Psoas muscle (tissue), 7 donors: ENCODE measurements around the gene CCR5AS.
"Not testable (repeated sequence)": the region's sequence is repeated elsewhere in the genome, so short reads cannot be mapped to it uniquely, and the experiment has no call there.

Experiments
- ATAC-seq, 4 donors: fragments of 200-7000 bp; cut with Tn5 transposase; one replicate each; pipeline ENCODE4 v1.9.1; 2020; ENCODE audit warnings: moderate library complexity in 3 of 4, mild to moderate bottlenecking in 2 of 4
- DNase-seq, 2 donors: peaks; one replicate each; pipeline ENCODE4 v3.0.0-alpha.2; 2020
- H3K27ac ChIP-seq: fragments of 200-600 bp; one replicate; pipeline ENCODE4 v1.8.0; 2022
- H3K27me3 ChIP-seq, 3 donors: fragments of 200-600 bp in 1 of 3; one replicate each; pipeline versions ENCODE4 v1.6.1 to v1.8.0; 2013 to 2022; ENCODE audit warnings: low read length in 2 of 3, mild to moderate bottlenecking in 2 of 3, moderate library complexity in 1 of 3; ENCODE audit not compliant: insufficient read depth in 3 of 3
- H3K36me3 ChIP-seq, 2 donors: fragments of 200-600 bp in 1 of 2; one replicate each; pipeline versions ENCODE4 v1.6.1 to v1.8.0; 2013 to 2022; ENCODE audit warnings: low read depth in 1 of 2, mild to moderate bottlenecking in 1 of 2, moderate library complexity in 1 of 2; ENCODE audit not compliant: insufficient read depth in 1 of 2
- H3K4me1 ChIP-seq: fragments of 200-600 bp; one replicate; pipeline ENCODE4 v1.8.0; 2022
- H3K4me3 ChIP-seq: fragments of 200-600 bp; one replicate; pipeline ENCODE4 v1.8.0; 2022; ENCODE audit warnings: mild to moderate bottlenecking
- H3K9me3 ChIP-seq: fragments of 200-600 bp; one replicate; pipeline ENCODE4 v1.8.0; 2022
- CTCF ChIP-seq: fragments of 200-600 bp; IDR thresholded peaks from one replicate; pipeline ENCODE4 v1.8.0; 2022; ENCODE audit warnings: antibody characterized with exemption
- WGBS, 3 donors: extraction: QIAGEN DNeasy Blood & Tissue Kit; methylation state at CpG; one replicate each; pipeline versions ENCODE4 v1.1.6 to v1.1.7; 2013; 5-methylcytosine and 5-hydroxymethylcytosine counted together
- intact Hi-C, 2 donors: fragments of 100-400 bp; cut with DNase I; formaldehyde crosslinking; loops; one replicate each; pipeline versions ENCODE4 v1.11.0 to v1.14.2; 2022
- donor health status: healthy with polysubstance abuse.
- donor health status: DM: no; HTN: no; CAD: no; lungs with moderate emphysema.
- donor health status: Bipolar disorder and iron deficiency.
- donor health status: healthy.
- donor health status: DM: yes; HTN: yes; CAD: no.
- donor health status: DM: no; HTN: no; CAD: no.
- donor health status: DM: yes; HTN: yes; CAD: no.

CCR5AS gene

GRCh38 chr3:46393554-46394434 is 13.1 kb downstream of the CCR5AS start:
- intact Hi-C loops: no loop called here
- no peak overlapping the region for H3K4me3 ChIP-seq
- peak; percentile 80 to 91 (median 88) for ATAC-seq
- no peak for DNase-seq
- no peaks in the 10 kb centered on the region for H3K27me3 ChIP-seq
- 55 to 67% (median 66%) methylated on average over 8 of the region's 8 CpGs for WGBS, 3 donors
- H3K36me3 ChIP-seq: no peaks in the 10 kb centered on the region
- H3K4me1 ChIP-seq: peaks cover 8% of the 10 kb centered on the region
- H3K27ac ChIP-seq: no peak overlapping the region
- H3K9me3 ChIP-seq: no peaks in the 10 kb centered on the region
- no peak for TF ChIP-seq CTCF

GRCh38 chr3:46393011-46393410 is 13.9 kb downstream of the CCR5AS start:
- Histone ChIP-seq H3K36me3 (no peaks in the 10 kb centered on the region), H3K4me1 (peaks cover 8% of the 10 kb centered on the region), H3K27me3 (no peaks in the 10 kb centered on the region), H3K27ac (no peak overlapping the region), H3K4me3 (no peak overlapping the region), H3K9me3 (no peaks in the 10 kb centered on the region)
- ATAC-seq (no peak), DNase-seq (no peak)
- intact Hi-C loops: no loop called here
- TF ChIP-seq CTCF: no peak
- WGBS, 3 donors: 84 to 86% (median 86%) methylated on average over 2 of the region's 2 CpGs

- H3K9me3 ChIP-seq, ATAC-seq, H3K27ac ChIP-seq, H3K4me3 ChIP-seq, H3K27me3 ChIP-seq, H3K36me3 ChIP-seq, intact Hi-C loops, DNase-seq, H3K4me1 ChIP-seq: not testable (repeated sequence)
- WGBS, 3 donors: 91 to 93% (median 93%) methylated on average over 5 of the region's 5 CpGs
Measured at GRCh38 chr3:46391526-46391925, 15.3 kb downstream of the CCR5AS start.

- 84 to 85% (median 84%) methylated on average over 6 of the region's 6 CpGs for WGBS, 3 donors
- no peaks in the 10 kb centered on the region for H3K4me1 ChIP-seq
- H3K4me3 ChIP-seq: no peak overlapping the region
- no peaks in the 10 kb centered on the region for H3K36me3 ChIP-seq
- no peaks in the 10 kb centered on the region for H3K9me3 ChIP-seq
- no peak overlapping the region for H3K27ac ChIP-seq
- ATAC-seq (no peak), DNase-seq (no peak)
- TF ChIP-seq CTCF: no peak
- intact Hi-C loops: no loop called here
- H3K27me3 ChIP-seq: no peaks in the 10 kb centered on the region
Measured at GRCh38 chr3:46389306-46389705, 17.6 kb downstream of the CCR5AS start.

GRCh38 chr3:46388847-46389246 is 18.0 kb downstream of the CCR5AS start:
- H3K36me3 ChIP-seq, DNase-seq, H3K27ac ChIP-seq, intact Hi-C loops, ATAC-seq, H3K27me3 ChIP-seq, H3K9me3 ChIP-seq, H3K4me1 ChIP-seq, H3K4me3 ChIP-seq: not testable (repeated sequence)
- WGBS, 3 donors: 95 to 96% (median 96%) methylated on average over 4 of the region's 4 CpGs
